HepG2 (cell line): ENCODE results near the gene PHF13. TPM values are rescaled to one million over a fixed set of nuclear protein-coding genes. Genes with fewer than 3 reads are reported as not detected.
A peak's percentile ranks its signal among the peaks of the same experiment; 100 is the strongest.

Experiments used
- AHDC1 ChIP-seq: sonication (generic); formaldehyde crosslinking; IDR thresholded peaks from 2 replicates; pipeline ENCODE4 v1.5.1; 2020; ENCODE audit warnings: mild to moderate bottlenecking, missing genetic modification reagents, borderline replicate concordance
- CAMTA2 ChIP-seq: sonication (generic); formaldehyde crosslinking; IDR thresholded peaks from 2 replicates; pipeline ENCODE4 v1.4.0; 2020; ENCODE audit warnings: mild to moderate bottlenecking, missing genetic modification reagents, borderline replicate concordance
- CCAR2 ChIP-seq: fragments of 200-400 bp; formaldehyde crosslinking; optimal IDR thresholded peaks from 2 replicates; pipeline ENCODE3; 2018; ENCODE audit warnings: low read depth, mild to moderate bottlenecking, low read length, moderate library complexity
- HOMEZ ChIP-seq: IDR thresholded peaks from 2 replicates; pipeline ENCODE4 v1.6.1; 2016; ENCODE audit warnings: low read depth
- KDM2A ChIP-seq: sonication (generic); formaldehyde crosslinking; IDR thresholded peaks from 2 replicates; pipeline ENCODE4 v1.4.0; 2020; ENCODE audit warnings: low read depth, missing genetic modification reagents, borderline replicate concordance
- KLF11 ChIP-seq: IDR thresholded peaks from 2 replicates; pipeline ENCODE4 v1.6.1; 2016; ENCODE audit warnings: missing compliant biosample characterization
- MEIS2 ChIP-seq: sonication (generic); formaldehyde crosslinking; IDR thresholded peaks from 2 replicates; pipeline ENCODE4 v1.9.0; 2021; ENCODE audit warnings: mild to moderate bottlenecking, missing genetic modification reagents
- MTF1 ChIP-seq: sonication (generic); formaldehyde crosslinking; IDR thresholded peaks from 2 replicates; pipeline ENCODE4 v1.5.0; 2020; ENCODE audit warnings: missing genetic modification reagents
- PHB2 ChIP-seq: fragments of 450-650 bp; IDR thresholded peaks from 2 replicates; pipeline ENCODE4 v1.6.1; 2018; ENCODE audit not compliant: partially characterized antibody
- SIN3A ChIP-seq: IDR thresholded peaks from 2 replicates; pipeline ENCODE4 v1.6.1; 2011; ENCODE audit warnings: low read depth, mild to moderate bottlenecking, control low read depth, low read length, borderline replicate concordance
- SMYD3 ChIP-seq: sonication (generic); formaldehyde crosslinking; IDR thresholded peaks from 2 replicates; pipeline ENCODE4 v1.8.1; 2023; ENCODE audit warnings: mild to moderate bottlenecking, missing genetic modification reagents
- SP140L ChIP-seq: sonication (generic); formaldehyde crosslinking; IDR thresholded peaks from 2 replicates; pipeline ENCODE4 v1.4.0; 2020; ENCODE audit warnings: missing genetic modification reagents, borderline replicate concordance
- TCF7L2 ChIP-seq: IDR thresholded peaks from 2 replicates; pipeline ENCODE4 v1.6.1; 2011; ENCODE audit warnings: mild to moderate bottlenecking, low read depth, low read length, moderate library complexity
- ZBTB1 ChIP-seq: sonication (generic); formaldehyde crosslinking; IDR thresholded peaks from 2 replicates; pipeline ENCODE4 v1.4.0; 2020; ENCODE audit warnings: missing genetic modification reagents, borderline replicate concordance
- ZFYVE20 ChIP-seq: sonication (generic); formaldehyde crosslinking; IDR thresholded peaks from 2 replicates; pipeline ENCODE4 v1.8.0; 2023; ENCODE audit warnings: low read depth, mild to moderate bottlenecking, moderate library complexity, missing genetic modification reagents, borderline replicate concordance
- ZIK1 ChIP-seq: sonication (generic); formaldehyde crosslinking; IDR thresholded peaks from 2 replicates; pipeline ENCODE4 v1.5.0; 2020; ENCODE audit warnings: mild to moderate bottlenecking, low read depth, missing genetic modification reagents, borderline replicate concordance
- ZNF10 ChIP-seq: sonication (generic); formaldehyde crosslinking; IDR thresholded peaks from 2 replicates; pipeline ENCODE4 v1.4.0; 2020; ENCODE audit warnings: mild to moderate bottlenecking, low read depth, missing genetic modification reagents, borderline replicate concordance
- ZNF205 ChIP-seq: IDR thresholded peaks from 2 replicates; pipeline ENCODE4 v1.6.1; 2018; ENCODE audit warnings: missing biosample characterization, missing genetic modification reagents
- polyA plus RNA-seq, 8 experiments: library from polyadenylated mRNA; depleted of rRNA in 3 of 8; stranded (reverse) in 7 of 8; unstranded in 1 of 8; fragments of >200 nt; fragmentation: Illumina TruSeq in 4 of 8; extraction: Trizol in 4 of 8; gene quantifications; 2 replicates each; pipeline versions ENCODE4 v1.2.1 to v1.2.3, GENCODE V29; 2011 to 2016; ENCODE audit warnings: low read depth in 4 of 8, missing spikeins in 1 of 8, mixed read lengths in 1 of 8; ENCODE audit not compliant: insufficient read depth in 1 of 8
- total RNA-seq, 5 experiments: library from RNA; depleted of rRNA; stranded (reverse); fragments of >200 nt; fragmentation: Illumina TruSeq; extraction: Trizol; gene quantifications; 2 replicates each; pipeline ENCODE4 v1.2.3, GENCODE V29; 2016; ENCODE audit warnings: low read depth in 1 of 5
- TF ChIP-seq, protein P1 (sequence below): IDR thresholded peaks from 2 replicates; pipeline ENCODE4 v1.6.1; 2016
- TF ChIP-seq, protein P2 (sequence below): sonication (generic); formaldehyde crosslinking; IDR thresholded peaks from 2 replicates; pipeline ENCODE4 v1.5.1; 2020; ENCODE audit warnings: missing genetic modification reagents, mild to moderate bottlenecking, borderline replicate concordance

The PHF13 gene
- total and polyA plus RNA-seq, 2 of the 13 experiments (the other 11 are each of a cell fraction or from before 2014, with no cell fraction given) = 4.7 to 7.4 TPM

DNA sequence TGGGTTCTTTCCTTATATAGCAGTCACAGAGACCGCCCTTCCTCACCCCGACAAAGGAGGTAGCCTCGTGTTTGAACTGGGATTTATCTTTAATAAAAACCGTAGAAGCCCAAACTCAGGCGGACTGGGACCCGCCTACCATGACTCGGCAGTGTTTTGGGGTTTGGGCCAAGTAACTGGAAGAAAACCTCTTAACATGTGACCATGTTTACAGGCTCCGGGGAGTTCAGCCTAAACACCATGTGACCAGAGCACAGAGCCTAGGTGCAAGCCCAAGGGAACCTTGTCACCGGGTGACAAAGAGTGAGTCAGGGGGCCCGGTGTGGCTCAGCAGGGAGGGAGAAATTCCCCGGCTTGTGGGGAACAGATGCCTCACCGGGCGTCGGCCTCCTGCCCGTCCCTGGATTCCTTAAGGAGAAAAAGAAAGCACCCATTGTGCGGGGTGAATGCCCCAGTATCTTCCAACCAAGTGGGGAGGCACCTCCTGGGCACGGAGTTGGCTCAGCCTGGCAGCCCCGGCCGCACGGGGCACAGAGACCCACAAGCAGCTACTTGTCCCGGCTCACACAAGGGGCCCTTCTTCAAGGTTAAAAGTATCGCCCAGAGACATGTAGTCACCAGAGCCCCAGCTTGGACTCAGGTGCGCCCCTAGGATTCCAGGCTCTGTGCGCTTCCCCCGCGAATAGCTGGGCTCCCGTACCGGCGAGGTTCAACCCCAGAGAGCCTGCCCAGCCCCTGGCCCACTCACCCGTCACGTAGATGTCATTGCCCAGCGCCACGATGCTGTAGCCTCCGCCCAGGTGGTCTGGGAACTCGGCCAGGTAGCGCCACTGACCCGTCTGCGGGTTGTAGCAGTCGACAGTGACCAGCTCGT lies 12.2 kb upstream of the PHF13 start (continued):
- TF ChIP-seq AHDC1 = no peak
- TF ChIP-seq MTF1 (CRISPR knock-in tag) = no peak
- TF ChIP-seq SIN3A = peak; percentile 94; the same call in 1 of the 2 replicates
- TF ChIP-seq SP140L (CRISPR knock-in tag) = no peak
- TF ChIP-seq KLF11 (CRISPR knock-in tag) = no peak
- no peak for TF ChIP-seq ZNF10 (CRISPR knock-in tag)
- no peak for TF ChIP-seq CAMTA2
- TF ChIP-seq, protein P1, sequence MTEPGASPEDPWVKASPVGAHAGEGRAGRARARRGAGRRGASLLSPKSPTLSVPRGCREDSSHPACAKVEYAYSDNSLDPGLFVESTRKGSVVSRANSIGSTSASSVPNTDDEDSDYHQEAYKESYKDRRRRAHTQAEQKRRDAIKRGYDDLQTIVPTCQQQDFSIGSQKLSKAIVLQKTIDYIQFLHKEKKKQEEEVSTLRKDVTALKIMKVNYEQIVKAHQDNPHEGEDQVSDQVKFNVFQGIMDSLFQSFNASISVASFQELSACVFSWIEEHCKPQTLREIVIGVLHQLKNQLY (CRISPR knock-in tag) = 0 out of 2 replicates have a peak, but pooled peaks have one; percentile 21
- no peak for TF ChIP-seq ZNF205
- no peak for TF ChIP-seq ZFYVE20 (CRISPR knock-in tag)
- no peak for TF ChIP-seq ZBTB1
- no peak for TF ChIP-seq PHB2
- no peak for TF ChIP-seq MEIS2 (CRISPR knock-in tag)
- TF ChIP-seq, protein P2, sequence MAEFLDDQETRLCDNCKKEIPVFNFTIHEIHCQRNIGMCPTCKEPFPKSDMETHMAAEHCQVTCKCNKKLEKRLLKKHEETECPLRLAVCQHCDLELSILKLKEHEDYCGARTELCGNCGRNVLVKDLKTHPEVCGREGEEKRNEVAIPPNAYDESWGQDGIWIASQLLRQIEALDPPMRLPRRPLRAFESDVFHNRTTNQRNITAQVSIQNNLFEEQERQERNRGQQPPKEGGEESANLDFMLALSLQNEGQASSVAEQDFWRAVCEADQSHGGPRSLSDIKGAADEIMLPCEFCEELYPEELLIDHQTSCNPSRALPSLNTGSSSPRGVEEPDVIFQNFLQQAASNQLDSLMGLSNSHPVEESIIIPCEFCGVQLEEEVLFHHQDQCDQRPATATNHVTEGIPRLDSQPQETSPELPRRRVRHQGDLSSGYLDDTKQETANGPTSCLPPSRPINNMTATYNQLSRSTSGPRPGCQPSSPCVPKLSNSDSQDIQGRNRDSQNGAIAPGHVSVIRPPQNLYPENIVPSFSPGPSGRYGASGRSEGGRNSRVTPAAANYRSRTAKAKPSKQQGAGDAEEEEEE (CRISPR knock-in tag) = no peak
- no peak for TF ChIP-seq SMYD3 (CRISPR knock-in tag)
- no peak for TF ChIP-seq TCF7L2
- TF ChIP-seq HOMEZ (CRISPR knock-in tag) = no peak
- TF ChIP-seq ZIK1 = no peak
- TF ChIP-seq KDM2A (CRISPR knock-in tag) = 0 out of 2 replicates have a peak, but pooled peaks have one; percentile 19
- no peak for TF ChIP-seq CCAR2
